Neural cell (in vitro differentiated cells): Measurements from ENCODE around the gene SHROOM2. TPM values are rescaled to one million over a fixed set of nuclear protein-coding genes. Genes with fewer than 3 reads are reported as not detected.

Source experiments
- H2AFZ ChIP-seq: fragments of 200-600, 300-800 bp; sonication (generic), shearing (Covaris generic); 2 replicates; pipeline ENCODE4 v1.6.0; 2014; ENCODE audit warnings: low read depth, mild to moderate bottlenecking, antibody characterized with exemption, low read length, moderate library complexity
- H3F3A ChIP-seq: fragments of 200-600 bp; shearing (Covaris generic); 2 replicates; pipeline ENCODE4 v1.6.1; 2016; ENCODE audit warnings: mild to moderate bottlenecking, moderate library complexity, mixed read lengths, antibody characterized with exemption, low read length; ENCODE audit not compliant: insufficient read depth, poor library complexity, severe bottlenecking
- H3K27ac ChIP-seq: fragments of 200-600, 300-800 bp; sonication (generic), shearing (Covaris generic); 2 replicates; pipeline ENCODE4 v1.5.1; 2014; ENCODE audit warnings: mild to moderate bottlenecking, low read length, moderate library complexity
- H3K27me3 ChIP-seq: fragments of 300-800, 200-600 bp; sonication (generic), shearing (Covaris generic); 2 replicates; pipeline ENCODE4 v1.6.0; 2014; ENCODE audit warnings: mild to moderate bottlenecking, low read depth, low read length, moderate library complexity; ENCODE audit not compliant: insufficient read depth
- H3K36me3 ChIP-seq: fragments of 300-800, 200-600 bp; sonication (generic), shearing (Covaris generic); 2 replicates; pipeline ENCODE4 v1.5.1; 2014; ENCODE audit warnings: mild to moderate bottlenecking, antibody characterized with exemption, low read length, moderate library complexity; ENCODE audit not compliant: insufficient read depth
- H3K4me2 ChIP-seq: fragments of 300-800, 200-600 bp; sonication (generic), shearing (Covaris generic); 2 replicates; pipeline ENCODE4 v1.6.0; 2014; ENCODE audit warnings: mild to moderate bottlenecking, low read length
- H3K4me3 ChIP-seq: fragments of 300-800, 200-600 bp; sonication (generic), shearing (Covaris generic); 2 replicates; pipeline ENCODE4 v1.5.1; 2014; ENCODE audit warnings: mild to moderate bottlenecking, low read length, moderate library complexity
- H3K79me2 ChIP-seq: fragments of 200-600 bp; shearing (Covaris generic); replicated peaks from 2 replicates; pipeline ENCODE4 v1.6.0; 2014; ENCODE audit warnings: mild to moderate bottlenecking, low read length, moderate library complexity; ENCODE audit not compliant: insufficient read depth
- H3K9ac ChIP-seq: fragments of 300-800, 200-600 bp; sonication (generic), shearing (Covaris generic); 2 replicates; pipeline ENCODE4 v1.6.1; 2016; ENCODE audit warnings: mild to moderate bottlenecking, low read length, mixed read lengths
- H3K9me2 ChIP-seq: fragments of 200-600 bp; shearing (Covaris generic); 2 replicates; pipeline ENCODE4 v1.6.1; 2016; ENCODE audit warnings: mild to moderate bottlenecking, low read length, mixed read lengths; ENCODE audit not compliant: insufficient read depth
- H3K9me3 ChIP-seq: fragments of 200-600, 300-800 bp; sonication (generic), shearing (Covaris generic); 2 replicates; pipeline ENCODE4 v1.6.1; 2016; ENCODE audit warnings: mild to moderate bottlenecking, mixed run types, low read length, moderate library complexity, mixed read lengths
- H4K20me1 ChIP-seq: fragments of 200-600 bp; shearing (Covaris generic); 2 replicates; pipeline ENCODE4 v1.6.1; 2016; ENCODE audit warnings: mild to moderate bottlenecking, mixed run types; ENCODE audit not compliant: insufficient read depth
- EP300 ChIP-seq: fragments of 450-650 bp; conservative IDR thresholded peaks from 2 replicates; pipeline ENCODE4 v1.6.1; 2014; ENCODE audit warnings: antibody characterized with exemption, mild to moderate bottlenecking, moderate library complexity; ENCODE audit not compliant: poor library complexity, severe bottlenecking
- EZH2 ChIP-seq: fragments of 200-600, 300-800 bp; shearing (Covaris generic), sonication (generic); IDR thresholded peaks from 2 replicates; pipeline ENCODE4 v1.6.1; 2014; ENCODE audit warnings: antibody characterized with exemption, low read length, borderline replicate concordance, mild to moderate bottlenecking; ENCODE audit not compliant: insufficient read depth, poor library complexity, severe bottlenecking
- MXI1 ChIP-seq: fragments of 450-650 bp; conservative IDR thresholded peaks from 2 replicates; pipeline ENCODE4 v1.6.1; 2014; ENCODE audit warnings: antibody characterized with exemption, mild to moderate bottlenecking; ENCODE audit not compliant: poor library complexity, severe bottlenecking
- POLR2AphosphoS5 ChIP-seq: IDR thresholded peaks from 2 replicates; pipeline ENCODE4 v1.6.1; 2012
- RAD21 ChIP-seq: fragments of 450-650 bp; conservative IDR thresholded peaks from 2 replicates; pipeline ENCODE4 v1.6.1; 2014; ENCODE audit warnings: antibody characterized with exemption, mild to moderate bottlenecking, moderate library complexity
- SMC3 ChIP-seq: fragments of 450-650 bp; conservative IDR thresholded peaks from 2 replicates; pipeline ENCODE4 v1.6.1; 2014; ENCODE audit warnings: antibody characterized with exemption, mild to moderate bottlenecking, moderate library complexity; ENCODE audit not compliant: poor library complexity
- TAF1 ChIP-seq: IDR thresholded peaks from 2 replicates; pipeline ENCODE4 v1.6.1; 2012; ENCODE audit warnings: low read depth
- polyA plus RNA-seq: library from polyadenylated mRNA; depleted of rRNA; stranded (reverse); fragments of >200 nt; gene quantifications from 2 replicates; pipeline ENCODE4 v1.2.3, GENCODE V29; 2014
- TF ChIP-seq, protein P1 (sequence below): fragments of 450-650 bp; IDR thresholded peaks from 2 replicates; pipeline ENCODE4 v1.5.1; 2014; ENCODE audit warnings: antibody characterized with exemption, mild to moderate bottlenecking, moderate library complexity; ENCODE audit not compliant: poor library complexity, severe bottlenecking
- TF ChIP-seq, protein P2 (sequence below): IDR thresholded peaks from 2 replicates; pipeline ENCODE4 v1.6.1; 2012; ENCODE audit warnings: borderline replicate concordance

SHROOM2 gene
- polyA plus RNA-seq, 1 donor from 2014 or later, result 9.2 TPM

DNA sequence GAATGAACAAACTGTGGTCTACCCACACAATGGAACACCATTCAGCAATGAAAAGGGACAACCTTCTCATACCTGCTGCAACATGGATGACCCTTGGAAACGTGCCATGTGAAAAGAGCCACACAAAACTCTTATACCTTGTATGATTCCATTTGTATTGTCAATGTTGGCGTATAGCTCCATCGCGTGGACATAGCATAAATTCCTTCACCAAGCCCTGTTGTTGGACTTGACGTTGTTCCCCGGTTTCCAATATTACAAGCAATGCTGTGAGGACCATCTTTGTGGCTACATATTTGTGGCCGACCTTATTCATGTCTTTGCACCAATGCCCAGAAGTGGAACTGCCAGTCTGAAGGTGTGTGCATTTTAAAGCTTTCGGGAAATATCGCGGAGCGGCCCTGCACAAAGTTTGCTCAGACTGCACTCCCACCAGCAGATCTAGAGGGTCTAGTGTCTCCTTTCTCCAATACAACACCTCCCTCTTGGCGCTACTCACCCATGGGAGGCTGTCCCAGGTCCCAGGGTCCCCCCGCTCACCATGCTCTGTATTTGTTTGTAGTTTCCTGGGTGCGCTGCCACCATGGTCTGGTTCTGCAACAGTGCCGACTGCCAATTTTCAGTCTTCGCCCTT lies 180.7 kb downstream of the SHROOM2 start, which contains the start of gene CLDN34:
TSS of gene CLDN34 (plus strand) at position 584 of the 634 bp plus-strand sequence. CDS start at position 584, 0 bp downstream.
- Histone ChIP-seq H3F3A (no peaks in the 10 kb centered on the region), H3K4me3 (no peak within 1 kb of the TSS), H3K9me3 (no peaks in the 10 kb centered on the region), H3K79me2 (no peaks in the 10 kb centered on the region), H4K20me1 (no peaks in the 10 kb centered on the region), H3K27ac (no peak within 1 kb of the TSS), H3K9ac (no peak within 1 kb of the TSS), H3K4me2 (no peak within 1 kb of the TSS), H2AFZ (no peak within 1 kb of the TSS), H3K27me3 (no peaks in the 10 kb centered on the region), H3K9me2 (no peaks in the 10 kb centered on the region), H3K36me3 (no peaks in the 10 kb centered on the region)
- TF ChIP-seq EZH2 (no peak), SMC3 (no peak), MXI1 (no peak), POLR2AphosphoS5 (no peak), EP300 (no peak), TAF1 (no peak), RAD21 (no peak)
- TF ChIP-seq, protein P1, sequence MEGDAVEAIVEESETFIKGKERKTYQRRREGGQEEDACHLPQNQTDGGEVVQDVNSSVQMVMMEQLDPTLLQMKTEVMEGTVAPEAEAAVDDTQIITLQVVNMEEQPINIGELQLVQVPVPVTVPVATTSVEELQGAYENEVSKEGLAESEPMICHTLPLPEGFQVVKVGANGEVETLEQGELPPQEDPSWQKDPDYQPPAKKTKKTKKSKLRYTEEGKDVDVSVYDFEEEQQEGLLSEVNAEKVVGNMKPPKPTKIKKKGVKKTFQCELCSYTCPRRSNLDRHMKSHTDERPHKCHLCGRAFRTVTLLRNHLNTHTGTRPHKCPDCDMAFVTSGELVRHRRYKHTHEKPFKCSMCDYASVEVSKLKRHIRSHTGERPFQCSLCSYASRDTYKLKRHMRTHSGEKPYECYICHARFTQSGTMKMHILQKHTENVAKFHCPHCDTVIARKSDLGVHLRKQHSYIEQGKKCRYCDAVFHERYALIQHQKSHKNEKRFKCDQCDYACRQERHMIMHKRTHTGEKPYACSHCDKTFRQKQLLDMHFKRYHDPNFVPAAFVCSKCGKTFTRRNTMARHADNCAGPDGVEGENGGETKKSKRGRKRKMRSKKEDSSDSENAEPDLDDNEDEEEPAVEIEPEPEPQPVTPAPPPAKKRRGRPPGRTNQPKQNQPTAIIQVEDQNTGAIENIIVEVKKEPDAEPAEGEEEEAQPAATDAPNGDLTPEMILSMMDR, result no peak
- TF ChIP-seq, protein P2, sequence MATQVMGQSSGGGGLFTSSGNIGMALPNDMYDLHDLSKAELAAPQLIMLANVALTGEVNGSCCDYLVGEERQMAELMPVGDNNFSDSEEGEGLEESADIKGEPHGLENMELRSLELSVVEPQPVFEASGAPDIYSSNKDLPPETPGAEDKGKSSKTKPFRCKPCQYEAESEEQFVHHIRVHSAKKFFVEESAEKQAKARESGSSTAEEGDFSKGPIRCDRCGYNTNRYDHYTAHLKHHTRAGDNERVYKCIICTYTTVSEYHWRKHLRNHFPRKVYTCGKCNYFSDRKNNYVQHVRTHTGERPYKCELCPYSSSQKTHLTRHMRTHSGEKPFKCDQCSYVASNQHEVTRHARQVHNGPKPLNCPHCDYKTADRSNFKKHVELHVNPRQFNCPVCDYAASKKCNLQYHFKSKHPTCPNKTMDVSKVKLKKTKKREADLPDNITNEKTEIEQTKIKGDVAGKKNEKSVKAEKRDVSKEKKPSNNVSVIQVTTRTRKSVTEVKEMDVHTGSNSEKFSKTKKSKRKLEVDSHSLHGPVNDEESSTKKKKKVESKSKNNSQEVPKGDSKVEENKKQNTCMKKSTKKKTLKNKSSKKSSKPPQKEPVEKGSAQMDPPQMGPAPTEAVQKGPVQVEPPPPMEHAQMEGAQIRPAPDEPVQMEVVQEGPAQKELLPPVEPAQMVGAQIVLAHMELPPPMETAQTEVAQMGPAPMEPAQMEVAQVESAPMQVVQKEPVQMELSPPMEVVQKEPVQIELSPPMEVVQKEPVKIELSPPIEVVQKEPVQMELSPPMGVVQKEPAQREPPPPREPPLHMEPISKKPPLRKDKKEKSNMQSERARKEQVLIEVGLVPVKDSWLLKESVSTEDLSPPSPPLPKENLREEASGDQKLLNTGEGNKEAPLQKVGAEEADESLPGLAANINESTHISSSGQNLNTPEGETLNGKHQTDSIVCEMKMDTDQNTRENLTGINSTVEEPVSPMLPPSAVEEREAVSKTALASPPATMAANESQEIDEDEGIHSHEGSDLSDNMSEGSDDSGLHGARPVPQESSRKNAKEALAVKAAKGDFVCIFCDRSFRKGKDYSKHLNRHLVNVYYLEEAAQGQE, result no peak

DNA sequence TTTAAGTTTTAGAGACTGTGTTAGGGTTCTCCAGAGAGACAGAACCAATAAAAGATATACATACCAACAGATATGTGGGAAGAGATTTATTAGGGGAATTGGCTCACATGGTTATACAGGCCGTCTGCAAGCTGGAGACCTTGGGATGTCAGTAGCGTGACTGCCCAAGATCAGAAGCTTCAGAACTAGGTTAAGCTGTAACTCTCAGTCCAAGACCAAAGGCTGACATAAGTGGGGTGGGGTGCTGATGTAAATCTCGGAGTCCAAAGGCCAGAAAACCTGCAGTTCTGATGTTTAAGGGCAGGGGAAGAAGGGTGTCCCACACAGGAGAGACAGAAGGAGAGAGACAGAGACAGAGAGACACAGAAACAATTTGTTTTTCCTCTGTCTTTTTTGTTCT lies 191.4 kb downstream of the SHROOM2 start:
- Histone ChIP-seq H3K27me3 (no peaks in the 10 kb centered on the region), H3K36me3 (no peaks in the 10 kb centered on the region), H3F3A (no peaks in the 10 kb centered on the region), H4K20me1 (no peaks in the 10 kb centered on the region), H3K79me2 (no peaks in the 10 kb centered on the region), H3K9me3 (no peaks in the 10 kb centered on the region), H3K27ac (no peak overlapping the region), H3K4me2 (no peak overlapping the region), H3K9ac (no peak overlapping the region), H3K4me3 (no peak overlapping the region), H3K9me2 (no peaks in the 10 kb centered on the region), H2AFZ (no peak overlapping the region)
- TF ChIP-seq, protein P1, result no peak
- TF ChIP-seq SMC3 (no peak), EZH2 (no peak), RAD21 (no peak), MXI1 (no peak), POLR2AphosphoS5 (no peak), EP300 (no peak), TAF1 (no peak)
- TF ChIP-seq, protein P2, result no peak
